H1 (cell line): ENCODE results near the gene DNMT1. TPM values are rescaled to one million over a fixed set of nuclear protein-coding genes. Genes with fewer than 3 reads are reported as not detected.

Experiments
- CTCF ChIA-PET: fragments of 300-600 bp; sonication (Branson Sonifier 250); formaldehyde crosslinking; loops from one replicate; lab custom pipeline; 2021; ENCODE audit not compliant: partially characterized antibody; lab: Charles Lee
- POLR2A ChIA-PET: fragments of 300-600 bp; sonication (Branson Sonifier 250); formaldehyde crosslinking; loops from one replicate; lab custom pipeline; 2021; ENCODE audit warnings: inconsistent platforms; ENCODE audit not compliant: partially characterized antibody; lab: Charles Lee
- DNase-seq, 2 experiments: peaks; one replicate each; pipeline versions ENCODE4 v3.0.0 to v3.0.0-alpha.2; 2010 to 2022; ENCODE audit warnings: low spot score in 2 of 2, low read depth in 1 of 2, mixed read lengths in 1 of 2
- FAIRE-seq: peaks from 2 replicates; lab custom pipeline; 2011; peaks lifted over from hg19 to GRCh38; lab: Jason Lieb, UNC
- H2AFZ ChIP-seq: 2 replicates; pipeline ENCODE4 v1.8.1; 2012; ENCODE audit warnings: low read length, inconsistent platforms
- H2AK5ac ChIP-seq: 2 replicates; pipeline ENCODE4 v1.6.1; 2013; ENCODE audit warnings: low read depth, low read length
- H2BK120ac ChIP-seq: replicated peaks from 2 replicates; pipeline ENCODE3; 2013; ENCODE audit warnings: low read depth, low read length, inconsistent platforms
- H2BK12ac ChIP-seq: 2 replicates; pipeline ENCODE4 v1.6.1; 2013; ENCODE audit warnings: low read depth, low read length
- H2BK15ac ChIP-seq: 2 replicates; pipeline ENCODE4 v1.6.1; 2013; ENCODE audit warnings: low read length
- H2BK20ac ChIP-seq: 2 replicates; pipeline ENCODE4 v1.6.1; 2013; ENCODE audit warnings: low read length
- H2BK5ac ChIP-seq: 2 replicates; pipeline ENCODE4 v1.6.1; 2013; ENCODE audit warnings: low read depth, low read length
- H3K14ac ChIP-seq: 2 replicates; pipeline ENCODE4 v1.6.1; 2013; ENCODE audit warnings: inconsistent platforms; ENCODE audit not compliant: insufficient read length
- H3K18ac ChIP-seq: 2 replicates; pipeline ENCODE4 v1.6.1; 2013; ENCODE audit warnings: low read length; ENCODE audit errors: extremely low read depth
- H3K23ac ChIP-seq: 2 replicates; pipeline ENCODE4 v1.6.1; 2013; ENCODE audit warnings: inconsistent platforms; ENCODE audit not compliant: insufficient read length
- H3K23me2 ChIP-seq: 2 replicates; pipeline ENCODE4 v1.6.1; 2013; ENCODE audit warnings: low read depth, low read length
- H3K27ac ChIP-seq: 2 replicates; pipeline ENCODE4 v1.6.1; 2011; ENCODE audit warnings: low read depth, low read length, inconsistent platforms
- H3K27me3 ChIP-seq, 4 experiments: replicated peaks in 1 of 4; 1 replicate in 1 of 4; 2 replicates in 3 of 4; pipeline versions ENCODE4 v1.6.1 to v1.8.1; 2011 to 2013; ENCODE audit warnings: low read length in 3 of 4, mild to moderate bottlenecking in 3 of 4, inconsistent platforms in 2 of 4, mixed read lengths in 2 of 4, moderate library complexity in 1 of 4; ENCODE audit not compliant: control insufficient read depth in 3 of 4, insufficient read depth in 3 of 4; ENCODE audit errors: extremely low read depth in 1 of 4
- H3K36me3 ChIP-seq, 4 experiments: 2 replicates each; pipeline versions ENCODE4 v1.6.1 to v1.8.1; 2011 to 2013; ENCODE audit warnings: mild to moderate bottlenecking in 4 of 4, low read length in 3 of 4, moderate library complexity in 2 of 4, control low read depth in 1 of 4, inconsistent platforms in 1 of 4; ENCODE audit not compliant: insufficient read depth in 4 of 4, control insufficient read depth in 2 of 4
- H3K4ac ChIP-seq: replicated peaks from 2 replicates; pipeline ENCODE3; 2013; ENCODE audit warnings: low read length, low read depth, mixed read lengths, inconsistent platforms; ENCODE audit not compliant: insufficient read length
- H3K4me1 ChIP-seq, 4 experiments: replicated peaks in 1 of 4; 1 replicate in 1 of 4; 2 replicates in 3 of 4; pipeline versions ENCODE4 v1.6.1 to v1.8.1; 2011 to 2013; ENCODE audit warnings: low read length in 3 of 4, inconsistent platforms in 2 of 4, mixed read lengths in 1 of 4; ENCODE audit not compliant: insufficient read depth in 4 of 4, control insufficient read depth in 3 of 4
- H3K4me2 ChIP-seq, 2 experiments: 2 replicates each; pipeline versions ENCODE4 v1.6.1 to v1.8.1; 2011 to 2013; ENCODE audit warnings: low read depth in 2 of 2, low read length in 2 of 2, control low read depth in 1 of 2, inconsistent platforms in 1 of 2, mild to moderate bottlenecking in 1 of 2; ENCODE audit not compliant: insufficient read depth in 1 of 2
- H3K4me3 ChIP-seq, 4 experiments: fragments of 200-600, 300-600 bp in 1 of 4; sonication (generic), shearing (Covaris generic), sonication (Bioruptor Twin) in 1 of 4; 2 replicates each; pipeline versions ENCODE4 v1.5.1 to v1.8.1; 2011 to 2016; ENCODE audit warnings: low read length in 4 of 4, low read depth in 3 of 4, control low read depth in 2 of 4, inconsistent platforms in 2 of 4, mild to moderate bottlenecking in 2 of 4, mixed read lengths in 1 of 4, moderate library complexity in 1 of 4; ENCODE audit not compliant: insufficient read depth in 2 of 4; ENCODE audit errors: extremely low read depth in 1 of 4
- H3K56ac ChIP-seq: replicated peaks from 2 replicates; pipeline ENCODE3; 2013; ENCODE audit warnings: low read depth, mild to moderate bottlenecking, mixed read lengths, low read length, inconsistent platforms; ENCODE audit not compliant: insufficient read length
- H3K79me1 ChIP-seq: 2 replicates; pipeline ENCODE4 v1.6.1; 2013; ENCODE audit warnings: low read depth, low read length, control low read depth
- H3K79me2 ChIP-seq, 2 experiments: 2 replicates each; pipeline versions ENCODE4 v1.6.1 to v1.8.1; 2012 to 2013; ENCODE audit warnings: low read length in 2 of 2, mild to moderate bottlenecking in 2 of 2, inconsistent platforms in 1 of 2; ENCODE audit not compliant: insufficient read depth in 2 of 2, control insufficient read depth in 1 of 2
- H3K9ac ChIP-seq, 4 experiments: replicated peaks in 1 of 4; 1 replicate in 1 of 4; 2 replicates in 3 of 4; pipeline versions ENCODE4 v1.6.1 to v1.8.1; 2011 to 2013; ENCODE audit warnings: low read depth in 3 of 4, low read length in 3 of 4, control low read depth in 2 of 4, mild to moderate bottlenecking in 2 of 4, moderate library complexity in 2 of 4, inconsistent platforms in 1 of 4; ENCODE audit errors: extremely low read depth in 1 of 4
- H3K9me3 ChIP-seq, 2 experiments: 2 replicates each; pipeline versions ENCODE4 v1.6.1 to v1.8.1; 2012 to 2013; ENCODE audit warnings: mild to moderate bottlenecking in 2 of 2, moderate library complexity in 2 of 2, control low read depth in 1 of 2, inconsistent platforms in 1 of 2, low read depth in 1 of 2, low read length in 1 of 2, mixed read lengths in 1 of 2; ENCODE audit not compliant: insufficient read depth in 2 of 2
- H4K20me1 ChIP-seq, 2 experiments: replicated peaks in 1 of 2; 2 replicates each; pipeline versions ENCODE3 to v1.8.1; 2011 to 2013; ENCODE audit warnings: inconsistent platforms in 2 of 2, low read length in 2 of 2, mild to moderate bottlenecking in 1 of 2; ENCODE audit not compliant: insufficient read depth in 2 of 2, control insufficient read depth in 1 of 2
- H4K5ac ChIP-seq: 2 replicates; pipeline ENCODE4 v1.6.1; 2013; ENCODE audit warnings: low read length, low read depth, mixed read lengths, inconsistent platforms; ENCODE audit not compliant: insufficient read length
- H4K8ac ChIP-seq: 2 replicates; pipeline ENCODE4 v1.8.0; 2013; ENCODE audit warnings: mild to moderate bottlenecking, moderate library complexity, low read length, inconsistent platforms; ENCODE audit not compliant: insufficient read depth; ENCODE audit errors: extremely low read depth
- H4K91ac ChIP-seq: replicated peaks from 2 replicates; pipeline ENCODE3; 2013; ENCODE audit warnings: low read length, mixed read lengths, inconsistent platforms; ENCODE audit not compliant: insufficient read length
- BCL11A ChIP-seq, 2 experiments: IDR thresholded peaks; one replicate each; pipeline ENCODE4 v1.6.1; 2011; ENCODE audit warnings: low read depth in 2 of 2, low read length in 2 of 2, mild to moderate bottlenecking in 2 of 2
- CHD2 ChIP-seq: IDR thresholded peaks from 2 replicates; pipeline ENCODE4 v1.6.1; 2012; ENCODE audit warnings: low read length, improper control_type of control experiment
- HDAC2 ChIP-seq, 2 experiments: fragments of 300-600 bp in 1 of 2; sonication (generic) in 1 of 2; IDR thresholded peaks; 2 replicates each; pipeline ENCODE4 v1.6.1; 2011 to 2012; ENCODE audit warnings: low read depth in 2 of 2, low read length in 2 of 2, mild to moderate bottlenecking in 2 of 2, moderate library complexity in 2 of 2, borderline replicate concordance in 1 of 2, inconsistent platforms in 1 of 2
- SP1 ChIP-seq: IDR thresholded peaks from 2 replicates; pipeline ENCODE4 v1.6.1; 2011; ENCODE audit warnings: low read depth, low read length
- WGBS, 2 experiments: shearing (Covaris generic) in 1 of 2; methylation state at CpG; one replicate each; pipeline versions ENCODE4 v1.1.6 to v1.1.7; 2013 to 2015; ENCODE audit warnings: low lambda C conversion rate in 2 of 2, mixed read lengths in 2 of 2, inconsistent platforms in 1 of 2, low coverage in 1 of 2, missing lambda C conversion rate in 1 of 2; ENCODE audit not compliant: insufficient replicate concordance in 2 of 2, insufficient coverage in 1 of 2, insufficient read length in 1 of 2; ENCODE audit errors: extremely low coverage in 1 of 2, missing lambda C conversion rate in 1 of 2; 5-methylcytosine and 5-hydroxymethylcytosine counted together
- polyA plus RNA-seq, 7 experiments: library from polyadenylated mRNA; depleted of rRNA in 3 of 7; stranded (reverse) in 5 of 7; unstranded in 2 of 7; fragments of >200 nt in 5 of 7; fragments of 200-250 nt in 2 of 7; gene quantifications; 1 replicate in 5 of 7; 2 replicates in 1 of 7; 4 replicates in 1 of 7; pipeline versions ENCODE4 v1.2.1 to v1.2.3, GENCODE V29; 2011 to 2013; ENCODE audit warnings: missing spikeins in 2 of 7, mixed read lengths in 2 of 7
- total RNA-seq: library from RNA; stranded (reverse); fragmentation: NEBNext Ultra II Directional; extraction: Animal tissue kit (Norgen Biotek cat#: 25700); gene quantifications from 2 replicates; pipeline ENCODE4 v1.2.1, GENCODE V29; 2021
- TF ChIP-seq, protein P1 (sequence below), 3 experiments: IDR thresholded peaks; 1 replicate in 2 of 3; 2 replicates in 1 of 3; pipeline versions ENCODE4 v1.5.1 to v1.6.1; 2011; ENCODE audit warnings: low read length in 3 of 3, mild to moderate bottlenecking in 3 of 3, inconsistent platforms in 2 of 3, low read depth in 1 of 3, moderate library complexity in 1 of 3; ENCODE audit not compliant: insufficient read depth in 1 of 3; ENCODE audit errors: control extremely low read depth in 1 of 3

The DNMT1 gene
- total and polyA plus RNA-seq, 2 of the 8 experiments (the other 6 are each of a cell fraction or from before 2014, with no cell fraction given) = 101 to 210 TPM

DNA sequence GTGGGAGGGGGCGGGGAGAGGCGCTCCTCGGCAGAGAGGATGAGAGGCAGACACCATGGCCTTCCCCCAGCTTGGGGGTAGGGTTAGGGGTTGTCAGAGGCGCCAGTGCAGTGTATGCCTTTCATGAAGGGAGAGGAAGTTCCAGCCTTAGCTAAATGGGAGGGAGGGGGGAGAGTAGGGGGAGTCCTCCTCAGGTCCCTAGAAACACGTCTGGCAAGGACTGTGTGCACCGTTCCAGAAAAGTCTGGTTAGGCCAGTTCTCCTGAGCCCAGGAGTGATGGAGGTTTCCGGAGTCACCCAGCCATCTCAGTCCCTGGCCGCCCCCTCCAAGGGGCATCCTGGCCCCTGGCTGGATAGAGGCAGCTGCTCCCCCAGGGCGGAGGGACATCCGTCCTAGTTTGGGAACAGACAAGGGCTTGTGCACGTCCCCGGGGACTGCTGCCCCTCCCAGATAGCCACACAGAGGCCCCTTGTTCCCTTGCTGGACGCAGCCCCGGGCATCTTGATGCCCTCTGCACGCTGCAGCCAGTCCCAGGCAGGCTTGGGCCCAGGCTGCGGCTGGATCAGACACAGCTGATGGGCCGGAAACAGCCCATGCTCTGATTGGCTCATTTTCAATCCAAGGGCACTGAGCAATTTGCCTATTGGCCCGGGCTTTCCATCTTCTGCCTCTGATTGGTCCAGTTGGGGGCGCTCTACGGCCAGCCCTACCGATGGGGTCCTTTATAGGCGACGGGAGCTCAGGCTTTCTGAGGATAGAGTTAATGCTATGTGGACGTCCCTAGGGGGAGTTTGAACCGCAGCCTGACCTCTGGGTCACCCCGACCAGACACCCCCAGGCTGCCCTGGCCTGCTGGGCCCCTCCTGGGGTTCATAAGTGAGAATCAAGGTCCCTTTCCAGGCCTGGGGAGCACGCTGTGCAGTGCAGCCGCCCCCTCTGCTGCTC, 32.5 kb upstream of the DNMT1 start:
- Histone ChIP-seq H3K79me2 (peaks cover 0 to 16% of the 10 kb centered on the region in 2 experiments; a peak in 2 of 4 replicates), H2BK20ac (no peak overlapping the region), H3K23ac (no peak overlapping the region), H3K9ac (no peak overlapping the region; a peak in 1 of 7 replicates), H3K23me2 (peaks cover 10% of the 10 kb centered on the region; the same call in 1 of the 2 replicates), H3K27me3 (0 out of 7 replicates have a peak, but pooled peaks cover 0 to 3% (median 0%) of the 10 kb centered on the region in 4 experiments), H3K36me3 (peaks cover 0 to 3% (median under 1%) of the 10 kb centered on the region in 4 experiments; a peak in 3 of 8 replicates), H3K4me3 (no peak overlapping the region), H4K8ac (no peak overlapping the region; the same call in 1 of the 2 replicates), H3K4me1 (peaks cover 3 to 7% (median 3%) of the 10 kb centered on the region in 4 experiments; a peak in 4 of 7 replicates), H3K14ac (no peak overlapping the region), H4K91ac (no peak overlapping the region), H2BK12ac (peak overlapping the region; percentile 60; the same call in 1 of the 2 replicates), H3K9me3 (no peaks in the 10 kb centered on the region), H4K20me1 (peaks cover 12% of the 10 kb centered on the region in 2 experiments), H3K79me1 (peaks cover 11% of the 10 kb centered on the region), H3K18ac (no peak overlapping the region), H2BK15ac (no peak overlapping the region; the same call in 1 of the 2 replicates), H2BK120ac (no peak overlapping the region), H3K56ac (no peak overlapping the region), H4K5ac (no peak overlapping the region), H3K4ac (no peak overlapping the region), H3K4me2 (no peak overlapping the region), H2BK5ac (no peak overlapping the region; the same call in 1 of the 2 replicates), H3K27ac (no peak overlapping the region; the same call in 1 of the 2 replicates), H2AK5ac (no peak overlapping the region), H2AFZ (no peak overlapping the region)
- DNase-seq (no peak), FAIRE-seq (no peak)
- TF ChIP-seq BCL11A (IDR thresholded peaks at IDR 0.05; ENCODE audit: low read depth in 2 of 2, low read length in 2 of 2) = no peak
- TF ChIP-seq, protein P1, sequence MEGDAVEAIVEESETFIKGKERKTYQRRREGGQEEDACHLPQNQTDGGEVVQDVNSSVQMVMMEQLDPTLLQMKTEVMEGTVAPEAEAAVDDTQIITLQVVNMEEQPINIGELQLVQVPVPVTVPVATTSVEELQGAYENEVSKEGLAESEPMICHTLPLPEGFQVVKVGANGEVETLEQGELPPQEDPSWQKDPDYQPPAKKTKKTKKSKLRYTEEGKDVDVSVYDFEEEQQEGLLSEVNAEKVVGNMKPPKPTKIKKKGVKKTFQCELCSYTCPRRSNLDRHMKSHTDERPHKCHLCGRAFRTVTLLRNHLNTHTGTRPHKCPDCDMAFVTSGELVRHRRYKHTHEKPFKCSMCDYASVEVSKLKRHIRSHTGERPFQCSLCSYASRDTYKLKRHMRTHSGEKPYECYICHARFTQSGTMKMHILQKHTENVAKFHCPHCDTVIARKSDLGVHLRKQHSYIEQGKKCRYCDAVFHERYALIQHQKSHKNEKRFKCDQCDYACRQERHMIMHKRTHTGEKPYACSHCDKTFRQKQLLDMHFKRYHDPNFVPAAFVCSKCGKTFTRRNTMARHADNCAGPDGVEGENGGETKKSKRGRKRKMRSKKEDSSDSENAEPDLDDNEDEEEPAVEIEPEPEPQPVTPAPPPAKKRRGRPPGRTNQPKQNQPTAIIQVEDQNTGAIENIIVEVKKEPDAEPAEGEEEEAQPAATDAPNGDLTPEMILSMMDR (IDR thresholded peaks at IDR 0.05; ENCODE audit: control extremely low read depth in 1 of 3, insufficient read depth in 1 of 3, low read depth in 1 of 3, low read length in 3 of 3) = peak in 2 of 3 experiments; percentile 18 to 26; a peak in 2 of 4 replicates
- TF ChIP-seq HDAC2 (IDR thresholded peaks at IDR 0.05; ENCODE audit: borderline replicate concordance in 1 of 2, low read depth in 2 of 2, low read length in 2 of 2) = no peak
- TF ChIP-seq SP1 = peak; percentile 80
- peak; percentile 34; the same call in 1 of the 2 replicates for TF ChIP-seq CHD2
- CTCF ChIA-PET = interaction anchor here (0.6 to 6.4 kb wide), 15 partner anchors 9 to 114 kb away, joined by 3 to 59 read pairs (median 6); partner anchors contain the start of gene MRPL4
- POLR2A ChIA-PET = interaction anchor here (0.6 to 1.5 kb wide), 9 partner anchors 10 to 175 kb away, joined by 3 to 4 read pairs (median 3); partner anchors contain the start of gene DNMT1
- WGBS, 2 experiments = 89% methylated on average over 23 of the region's 28 CpGs; no CpG with 5 or more reads in 1 of the 2 experiments
